D721Med (cell line): ENCODE results near the gene HJV.

Experiments
- DNase-seq: peaks from one replicate; pipeline ENCODE4 v3.0.0; 2011; ENCODE audit warnings: low spot score; ENCODE audit not compliant: insufficient read length
- FAIRE-seq: peaks from 2 replicates; lab custom pipeline; 2011; peaks lifted over from hg19 to GRCh38; lab: Jason Lieb, UNC
- CTCF ChIP-seq: IDR thresholded peaks from 2 replicates; pipeline ENCODE4 v1.5.1; 2012; ENCODE audit warnings: mild to moderate bottlenecking, control low read depth; ENCODE audit not compliant: insufficient read depth; ENCODE audit errors: missing control alignments

Gene HJV

GRCh38 chr1:145983960-145984830 is 37.3 kb downstream of the HJV start:
- no peak for TF ChIP-seq CTCF
- FAIRE-seq, result no peak
- DNase-seq, result no peak

GRCh38 chr1:145983206-145983675 is 38.3 kb downstream of the HJV start:
- DNase-seq (no peak), FAIRE-seq (no peak)
- no peak for TF ChIP-seq CTCF

GRCh38 chr1:145982010-145982723 is 39.4 kb downstream of the HJV start:
- FAIRE-seq, result no peak
- no peak for TF ChIP-seq CTCF

GRCh38 chr1:145980457-145980994 is 41.0 kb downstream of the HJV start:
- no peak for TF ChIP-seq CTCF
- FAIRE-seq, result no peak
- DNase-seq, result no peak

More at GRCh38 chr1:145982010-145982723, 39.4 kb downstream of the HJV start:
- no peak for DNase-seq

GRCh38 chr1:145979746-145980456 is 41.6 kb downstream of the HJV start:
- no peak for TF ChIP-seq CTCF
- FAIRE-seq (no peak), DNase-seq (no peak)

GRCh38 chr1:145978854-145979745 is 42.4 kb downstream of the HJV start:
- no peak for DNase-seq
- no peak for FAIRE-seq
- no peak for TF ChIP-seq CTCF
